ENCODE measurements around the gene SLCO4A1. TPM values are rescaled to one million over a fixed set of nuclear protein-coding genes. Genes with fewer than 3 reads are reported as not detected.

The SLCO4A1 gene
- total RNA-seq, 2 donors from 2014 or later: 2.6 to 6.2 TPM

DNA sequence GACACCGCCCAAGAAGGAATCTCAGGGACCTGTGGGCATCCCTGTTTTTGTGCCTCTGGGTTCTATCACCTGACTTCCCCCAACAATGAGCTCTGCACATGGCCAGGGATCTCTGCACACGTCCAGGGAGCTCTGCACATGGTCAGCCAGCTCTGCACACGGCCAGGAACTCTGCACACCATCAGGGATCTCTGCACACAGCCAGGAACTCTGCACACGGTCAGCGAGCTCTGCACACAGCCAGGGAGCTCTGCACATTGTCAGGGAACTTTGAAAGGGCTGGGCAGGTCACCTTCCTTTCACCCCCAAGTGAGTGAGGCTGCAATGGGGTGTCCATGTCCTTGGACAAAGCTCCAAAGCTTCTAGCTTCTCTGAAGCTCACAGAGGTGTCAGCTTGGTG is 5.2 kb upstream of the SLCO4A1 start:
- Histone ChIP-seq H3K4me3 (no peak overlapping the region), H3K9me3 (no peaks in the 10 kb centered on the region), H3K27me3 (peaks cover 0 to 10% of the 10 kb centered on the region in 2 donors), H3K4me1 (peaks cover 8% of the 10 kb centered on the region), H3K27ac (no peak overlapping the region), H3K36me3 (replicated peaks in 1 of 2; ENCODE audit: insufficient read depth in 1 of 2, low read depth in 2 of 2) (no peaks in the 10 kb centered on the region)
- DNase-seq: no peak
- 66% methylated on average over 5 of the region's 5 CpGs; no CpG with 5 or more reads in 1 of the 2 donors for WGBS, 2 donors
- TF ChIP-seq CTCF (IDR thresholded peaks at IDR 0.05): no peak
- TF ChIP-seq POLR2A (IDR thresholded peaks at IDR 0.05): no peak
- ATAC-seq: no peak
- intact Hi-C loops (cut with DNase I): no loop called here

GRCh38 chr20:62637521-62638054 is 4.7 kb upstream of the SLCO4A1 start:
- Histone ChIP-seq H3K27me3 (peaks cover 0 to 10% of the 10 kb centered on the region in 2 donors), H3K36me3 (replicated peaks in 1 of 2; ENCODE audit: insufficient read depth in 1 of 2, low read depth in 2 of 2) (no peaks in the 10 kb centered on the region), H3K4me3 (no peak overlapping the region), H3K4me1 (peaks cover 12% of the 10 kb centered on the region), H3K9me3 (no peaks in the 10 kb centered on the region), H3K27ac (no peak overlapping the region)
- 53 to 60% methylated on average over 11 of the region's 11 CpGs for WGBS, 2 donors
- ATAC-seq: no peak
- DNase-seq: no peak
- intact Hi-C loops (cut with DNase I): no loop called here
- TF ChIP-seq POLR2A (IDR thresholded peaks at IDR 0.05) (no peak), CTCF (IDR thresholded peaks at IDR 0.05) (no peak)

- Histone ChIP-seq H3K9me3 (no peaks in the 10 kb centered on the region), H3K4me1 (peaks cover 18% of the 10 kb centered on the region), H3K27me3 (peaks cover 0 to 10% of the 10 kb centered on the region in 2 donors), H3K36me3 (replicated peaks in 1 of 2; ENCODE audit: insufficient read depth in 1 of 2, low read depth in 2 of 2) (no peaks in the 10 kb centered on the region), H3K4me3 (no peak overlapping the region), H3K27ac (no peak overlapping the region)
- intact Hi-C loops (cut with DNase I): no loop called here
- 57 to 58% methylated on average over 11 to 12 of the region's 12 CpGs for WGBS, 2 donors
- ATAC-seq: no peak
- no peak for DNase-seq
- TF ChIP-seq CTCF (IDR thresholded peaks at IDR 0.05): no peak
- no peak for TF ChIP-seq POLR2A (IDR thresholded peaks at IDR 0.05)
Measured at GRCh38 chr20:62638055-62638570, 4.2 kb upstream of the SLCO4A1 start.

DNA sequence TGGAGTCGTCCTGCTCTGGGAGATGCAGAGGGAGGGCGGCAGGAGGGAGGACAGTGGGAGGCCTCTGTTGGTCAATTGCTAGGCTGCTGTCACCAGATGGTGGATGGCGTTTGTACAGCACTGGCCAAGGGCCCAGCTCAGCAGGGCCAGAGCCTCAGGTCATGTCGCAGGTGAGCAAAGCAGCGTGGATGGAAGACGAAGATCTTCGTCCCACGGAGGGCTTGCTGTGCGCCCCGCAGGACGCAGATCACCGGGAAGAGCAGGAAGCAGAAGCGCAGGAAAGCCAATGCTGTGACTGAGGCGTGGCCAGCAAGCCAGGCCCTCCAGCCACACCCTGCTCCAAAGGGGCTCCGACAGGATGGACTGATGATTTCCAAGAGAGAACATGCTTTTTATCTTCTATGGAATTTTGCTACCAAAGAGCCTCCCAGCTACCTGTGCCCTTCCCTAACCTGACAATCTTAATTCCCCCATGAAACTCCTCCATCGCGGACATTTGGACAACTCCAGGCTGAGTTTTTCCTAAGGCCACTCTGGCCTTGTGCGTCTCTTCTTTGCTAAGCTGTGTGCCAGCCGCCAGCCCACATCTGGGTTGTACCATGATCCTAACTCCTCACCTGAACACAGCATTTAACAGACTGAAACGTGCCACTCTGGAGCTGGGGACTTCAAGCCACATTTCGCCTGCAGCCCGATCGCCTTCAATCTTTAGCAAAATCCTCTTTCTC is 3.5 kb upstream of the SLCO4A1 start:
- intact Hi-C loops (cut with DNase I): no loop called here
- H3K27me3 ChIP-seq: peaks cover 0 to 7% of the 10 kb centered on the region in 2 donors
- no peak for DNase-seq

More for the DNA sequence above, 3.5 kb upstream of the SLCO4A1 start:
- peaks cover 25% of the 10 kb centered on the region for H3K4me1 ChIP-seq
- H3K27ac ChIP-seq: no peak overlapping the region
- no peak overlapping the region for H3K4me3 ChIP-seq
- ATAC-seq: no peak
- H3K9me3 ChIP-seq: no peaks in the 10 kb centered on the region
- H3K36me3 ChIP-seq (replicated peaks in 1 of 2; ENCODE audit: insufficient read depth in 1 of 2, low read depth in 2 of 2): no peaks in the 10 kb centered on the region
- 63 to 75% methylated on average over 19 to 23 of the region's 23 CpGs for WGBS, 2 donors
- TF ChIP-seq CTCF (IDR thresholded peaks at IDR 0.05): no peak
